NT2/D1 (cell line): ENCODE results near the gene TRIM5.

Source experiments
- YY1 ChIP-seq: IDR thresholded peaks from 2 replicates; pipeline ENCODE4 v1.6.1; 2011; ENCODE audit not compliant: insufficient read length, insufficient read depth
- ZNF274 ChIP-seq: IDR thresholded peaks from 2 replicates; pipeline ENCODE4 v1.6.1; 2011; ENCODE audit warnings: mild to moderate bottlenecking, low read depth, low read length

GRCh38 chr11:5727691-5728090 is 42.8 kb upstream of the TRIM5 start:
- TF ChIP-seq ZNF274 = no peak
- TF ChIP-seq YY1 = no peak
